Neuronal stem cell (in vitro differentiated cells): ENCODE results near the gene CCL23.

Experiments used
- DNase-seq: peaks from one replicate; pipeline ENCODE4 v3.0.0-alpha.2; 2013; ENCODE audit warnings: low spot score
- H2AFZ ChIP-seq: one replicate; pipeline ENCODE4 v1.6.1; 2013; ENCODE audit warnings: mild to moderate bottlenecking, low read length, inconsistent platforms
- H2AK5ac ChIP-seq: 2 replicates; pipeline ENCODE4 v1.6.1; 2013; ENCODE audit warnings: low read depth, mild to moderate bottlenecking, inconsistent platforms, low read length, moderate library complexity, mixed read lengths
- H2BK120ac ChIP-seq: 2 replicates; pipeline ENCODE4 v1.6.1; 2013; ENCODE audit warnings: low read depth, mild to moderate bottlenecking, inconsistent platforms, low read length, moderate library complexity, mixed read lengths
- H2BK12ac ChIP-seq: one replicate; pipeline ENCODE4 v1.6.1; 2013; ENCODE audit warnings: low read length, inconsistent platforms
- H2BK15ac ChIP-seq: 2 replicates; pipeline ENCODE4 v1.6.1; 2013; ENCODE audit warnings: mild to moderate bottlenecking, low read length, inconsistent platforms, mixed read lengths
- H2BK5ac ChIP-seq: one replicate; pipeline ENCODE4 v1.6.1; 2013; ENCODE audit warnings: inconsistent platforms, mild to moderate bottlenecking, low read length, moderate library complexity
- H3K14ac ChIP-seq: one replicate; pipeline ENCODE4 v1.6.1; 2013; ENCODE audit warnings: low read length, inconsistent platforms
- H3K18ac ChIP-seq: 2 replicates; pipeline ENCODE4 v1.6.1; 2013; ENCODE audit warnings: low read length, inconsistent platforms
- H3K23ac ChIP-seq: 2 replicates; pipeline ENCODE4 v1.6.1; 2013; ENCODE audit warnings: low read depth, mild to moderate bottlenecking, mixed read lengths, low read length, inconsistent platforms; ENCODE audit not compliant: poor library complexity
- H3K27ac ChIP-seq: replicated peaks from 3 replicates; pipeline ENCODE4 v1.5.1; 2013; ENCODE audit warnings: low read length, inconsistent platforms
- H3K27me3 ChIP-seq, 3 experiments: 2 replicates each; pipeline ENCODE4 v1.6.1; 2013; ENCODE audit warnings: low read length in 3 of 3, mild to moderate bottlenecking in 2 of 3, inconsistent platforms in 1 of 3, low read depth in 1 of 3, mixed read lengths in 1 of 3, moderate library complexity in 1 of 3; ENCODE audit not compliant: control insufficient read depth in 3 of 3, insufficient read depth in 3 of 3
- H3K36me3 ChIP-seq, 2 donors: replicated peaks in 1 of 2; 2 replicates each; pipeline ENCODE4 v1.6.1; 2013; ENCODE audit warnings: low read length in 2 of 2; ENCODE audit not compliant: control insufficient read depth in 2 of 2, insufficient read depth in 2 of 2
- H3K4ac ChIP-seq: 2 replicates; pipeline ENCODE4 v1.6.1; 2013; ENCODE audit warnings: inconsistent platforms, mild to moderate bottlenecking, low read length, moderate library complexity
- H3K4me1 ChIP-seq, 2 donors: 1 replicate in 1 of 2; 2 replicates in 1 of 2; pipeline ENCODE4 v1.6.1; 2013; ENCODE audit warnings: low read length in 2 of 2, low read depth in 1 of 2; ENCODE audit not compliant: control insufficient read depth in 2 of 2, insufficient read depth in 1 of 2
- H3K4me2 ChIP-seq: one replicate; pipeline ENCODE4 v1.6.1; 2013; ENCODE audit warnings: mild to moderate bottlenecking, low read length, inconsistent platforms; ENCODE audit not compliant: insufficient read depth, poor library complexity, severe bottlenecking
- H3K4me3 ChIP-seq, 2 donors: 2 replicates each; pipeline ENCODE4 v1.5.1; 2013; ENCODE audit warnings: low read length in 2 of 2, mild to moderate bottlenecking in 2 of 2, inconsistent platforms in 1 of 2, moderate library complexity in 1 of 2
- H3K79me1 ChIP-seq: one replicate; pipeline ENCODE4 v1.6.1; 2013; ENCODE audit warnings: low read depth, mild to moderate bottlenecking, inconsistent platforms, low read length, moderate library complexity
- H3K9ac ChIP-seq: one replicate; pipeline ENCODE4 v1.6.1; 2013; ENCODE audit warnings: mild to moderate bottlenecking, low read depth, low read length, inconsistent platforms; ENCODE audit not compliant: poor library complexity
- H3K9me3 ChIP-seq, 2 donors: replicated peaks in 1 of 2; 2 replicates each; pipeline versions ENCODE3 to v1.6.1; 2013; ENCODE audit warnings: low read length in 2 of 2, mild to moderate bottlenecking in 2 of 2, inconsistent platforms in 1 of 2, low read depth in 1 of 2, mixed read lengths in 1 of 2, moderate library complexity in 1 of 2; ENCODE audit not compliant: control insufficient read depth in 2 of 2, insufficient read depth in 1 of 2
- H4K8ac ChIP-seq: one replicate; pipeline ENCODE4 v1.6.1; 2013; ENCODE audit warnings: low read depth, mild to moderate bottlenecking, inconsistent platforms, low read length, moderate library complexity
- H4K91ac ChIP-seq: one replicate; pipeline ENCODE4 v1.6.1; 2013; ENCODE audit warnings: low read length, low read depth, mild to moderate bottlenecking, inconsistent platforms; ENCODE audit not compliant: poor library complexity
- WGBS, 2 donors: extraction: QIAGEN DNeasy Blood & Tissue Kit; methylation state at CpG; one replicate each; pipeline ENCODE4 v1.1.7; 2013; ENCODE audit warnings: missing lambda C conversion rate in 2 of 2, mixed read lengths in 1 of 2; ENCODE audit not compliant: insufficient read length in 2 of 2, insufficient replicate concordance in 1 of 2; ENCODE audit errors: extremely low coverage in 2 of 2; 5-methylcytosine and 5-hydroxymethylcytosine counted together

CCL23 gene

GRCh38 chr17:36008998-36009665, 8.6 kb downstream of the CCL23 start:
- H3K4ac ChIP-seq, result no peak overlapping the region
- H3K9me3 ChIP-seq, result peaks cover 0 to 14% of the 10 kb centered on the region in 2 donors
- no peak overlapping the region for H2AK5ac ChIP-seq
- no peak overlapping the region for H4K8ac ChIP-seq
- no peak overlapping the region for H3K4me2 ChIP-seq
- no peak overlapping the region for H2BK15ac ChIP-seq
- peak overlapping the region; percentile 75 for H2AFZ ChIP-seq
- no peaks in the 10 kb centered on the region for H3K36me3 ChIP-seq
- H3K14ac ChIP-seq, result no peak overlapping the region
- H3K79me1 ChIP-seq, result no peaks in the 10 kb centered on the region
- H3K18ac ChIP-seq, result no peak overlapping the region
- no CpG with 5 or more reads among the region's 14 CpGs for WGBS, 2 donors
- no peak overlapping the region for H3K23ac ChIP-seq
- H3K4me3 ChIP-seq, result peak overlapping the region in 1 of 2 donors; percentile 21
- no peaks in the 10 kb centered on the region for H3K4me1 ChIP-seq
- no peak overlapping the region for H2BK120ac ChIP-seq
- no peak overlapping the region for H3K27ac ChIP-seq
- H4K91ac ChIP-seq, result no peak overlapping the region
- no peak overlapping the region for H3K9ac ChIP-seq
- peaks cover 0 to 3% (median 0%) of the 10 kb centered on the region in 3 experiments for H3K27me3 ChIP-seq
- no peak overlapping the region for H2BK5ac ChIP-seq
- H2BK12ac ChIP-seq, result no peak overlapping the region
- no peak for DNase-seq

- H2AK5ac ChIP-seq, result no peak overlapping the region
- H3K14ac ChIP-seq, result no peak overlapping the region
- H2BK12ac ChIP-seq, result no peak overlapping the region
- H2BK15ac ChIP-seq, result no peak overlapping the region
- DNase-seq, result no peak
- no CpG with 5 or more reads among the region's 4 CpGs for WGBS, 2 donors
- H3K27ac ChIP-seq, result no peak overlapping the region
- no peak overlapping the region for H2AFZ ChIP-seq
- H3K9me3 ChIP-seq, result peaks cover 0 to 8% of the 10 kb centered on the region in 2 donors
- no peak overlapping the region for H2BK120ac ChIP-seq
- H3K9ac ChIP-seq, result no peak overlapping the region
- H3K36me3 ChIP-seq, result no peaks in the 10 kb centered on the region
- no peak overlapping the region for H2BK5ac ChIP-seq
- H4K91ac ChIP-seq, result no peak overlapping the region
- no peak overlapping the region for H3K4me2 ChIP-seq
- H3K79me1 ChIP-seq, result no peaks in the 10 kb centered on the region
- no peaks in the 10 kb centered on the region for H3K27me3 ChIP-seq
- peaks cover 5 to 15% of the 10 kb centered on the region in 2 donors for H3K4me1 ChIP-seq
- H3K4ac ChIP-seq, result no peak overlapping the region
- no peak overlapping the region for H4K8ac ChIP-seq
- no peak overlapping the region for H3K23ac ChIP-seq
- no peak overlapping the region for H3K4me3 ChIP-seq
- no peak overlapping the region for H3K18ac ChIP-seq
Measured at GRCh38 chr17:36004594-36005108, 13.1 kb downstream of the CCL23 start.

- no peak overlapping the region for H2BK5ac ChIP-seq
- no CpG with 5 or more reads among the region's 7 CpGs for WGBS, 2 donors
Measured at GRCh38 chr17:36002631-36003030, 15.1 kb downstream of the CCL23 start.

GRCh38 chr17:36001862-36002603, 15.7 kb downstream of the CCL23 start:
- H3K36me3 ChIP-seq, result no peaks in the 10 kb centered on the region
- H3K4ac ChIP-seq, result no peak overlapping the region
- no peak for DNase-seq
- no peak overlapping the region for H2BK12ac ChIP-seq
- no peaks in the 10 kb centered on the region for H3K79me1 ChIP-seq
- H3K4me3 ChIP-seq, result no peak overlapping the region
- H3K14ac ChIP-seq, result no peak overlapping the region
- no peak overlapping the region for H2AFZ ChIP-seq
- H2BK5ac ChIP-seq, result no peak overlapping the region
- no peak overlapping the region for H4K8ac ChIP-seq
- WGBS, 2 donors, result no CpG with 5 or more reads among the region's 6 CpGs
- H2BK120ac ChIP-seq, result no peak overlapping the region
- H3K9me3 ChIP-seq, result peaks cover 0 to 2% of the 10 kb centered on the region in 2 donors
- H4K91ac ChIP-seq, result no peak overlapping the region
- no peaks in the 10 kb centered on the region for H3K27me3 ChIP-seq
- H3K18ac ChIP-seq, result peak overlapping the region; percentile 44
- no peak overlapping the region for H2BK15ac ChIP-seq
- H3K4me1 ChIP-seq, result peaks cover 5 to 15% of the 10 kb centered on the region in 2 donors
- no peak overlapping the region for H2AK5ac ChIP-seq
- H3K23ac ChIP-seq, result peak overlapping the region; percentile 68
- no peak overlapping the region for H3K4me2 ChIP-seq
- no peak overlapping the region for H3K9ac ChIP-seq
- no peak overlapping the region for H3K27ac ChIP-seq

More at GRCh38 chr17:36002631-36003030, 15.1 kb downstream of the CCL23 start:
- Histone ChIP-seq H3K36me3 (no peaks in the 10 kb centered on the region), H3K14ac (no peak overlapping the region), H3K27ac (no peak overlapping the region), H3K27me3 (no peaks in the 10 kb centered on the region), H3K9ac (no peak overlapping the region), H3K79me1 (no peaks in the 10 kb centered on the region), H4K8ac (no peak overlapping the region), H2BK12ac (no peak overlapping the region), H4K91ac (no peak overlapping the region), H3K9me3 (peaks cover 0 to 2% of the 10 kb centered on the region in 2 donors), H3K18ac (no peak overlapping the region), H2BK120ac (no peak overlapping the region), H3K4me1 (peaks cover 5 to 15% of the 10 kb centered on the region in 2 donors), H2BK15ac (no peak overlapping the region), H3K4ac (no peak overlapping the region), H3K23ac (no peak overlapping the region), H2AK5ac (no peak overlapping the region), H3K4me2 (no peak overlapping the region), H3K4me3 (no peak overlapping the region), H2AFZ (no peak overlapping the region)
- no peak for DNase-seq
